GM06990 (cell line): ENCODE measurements around the gene RNF141.

ENCODE experiments used
- DNase-seq: peaks from one replicate; pipeline ENCODE4 v3.0.0-alpha.2; 2011; ENCODE audit not compliant: insufficient read length; ENCODE audit errors: extremely low read depth
- H3K27me3 ChIP-seq: replicated peaks from 2 replicates; pipeline ENCODE4 v1.6.0; 2011; ENCODE audit warnings: low read length; ENCODE audit not compliant: control insufficient read depth, insufficient read depth
- H3K36me3 ChIP-seq: 2 replicates; pipeline ENCODE4 v1.5.1; 2011; ENCODE audit warnings: low read length; ENCODE audit not compliant: control insufficient read depth, insufficient read depth
- H3K4me3 ChIP-seq: replicated peaks from 2 replicates; pipeline ENCODE4 v1.5.1; 2011; ENCODE audit warnings: low read depth, mild to moderate bottlenecking, control low read depth, low read length
- CTCF ChIP-seq: IDR thresholded peaks from 2 replicates; pipeline ENCODE4 v1.5.1; 2011; ENCODE audit warnings: low read length, control low read depth, mild to moderate bottlenecking, inconsistent platforms; ENCODE audit not compliant: insufficient read depth, poor library complexity, severe bottlenecking

Gene RNF141

GRCh38 chr11:10538924-10539323 is 2.1 kb downstream of the RNF141 start:
- no peak for TF ChIP-seq CTCF
- Histone ChIP-seq H3K27me3 (no peaks in the 10 kb centered on the region), H3K36me3 (no peaks in the 10 kb centered on the region), H3K4me3 (no peak overlapping the region)
- DNase-seq: no peak

- Histone ChIP-seq H3K27me3 (no peaks in the 10 kb centered on the region), H3K36me3 (no peaks in the 10 kb centered on the region), H3K4me3 (no peak overlapping the region)
- DNase-seq: no peak
- no peak for TF ChIP-seq CTCF
Observed at GRCh38 chr11:10537600-10537999, 3.4 kb downstream of the RNF141 start.

- no peak for DNase-seq
Observed at GRCh38 chr11:10534316-10534715, 6.7 kb downstream of the RNF141 start.

GRCh38 chr11:10533323-10533722 is 7.7 kb downstream of the RNF141 start:
- TF ChIP-seq CTCF: no peak
- Histone ChIP-seq H3K36me3 (no peaks in the 10 kb centered on the region), H3K4me3 (no peak overlapping the region), H3K27me3 (no peaks in the 10 kb centered on the region)
- DNase-seq: no peak

More at GRCh38 chr11:10534316-10534715, 6.7 kb downstream of the RNF141 start:
- H3K4me3 ChIP-seq: no peak overlapping the region
- H3K27me3 ChIP-seq: no peaks in the 10 kb centered on the region
- H3K36me3 ChIP-seq: no peaks in the 10 kb centered on the region
- TF ChIP-seq CTCF: no peak

- Histone ChIP-seq H3K27me3 (no peaks in the 10 kb centered on the region), H3K36me3 (no peaks in the 10 kb centered on the region), H3K4me3 (no peak overlapping the region)
- DNase-seq: no peak
- TF ChIP-seq CTCF: no peak
Observed at GRCh38 chr11:10532526-10532925, 8.5 kb downstream of the RNF141 start.

- H3K36me3 ChIP-seq: no peaks in the 10 kb centered on the region
- DNase-seq: no peak
- no peak for TF ChIP-seq CTCF
Observed at GRCh38 chr11:10529279-10529678, 11.7 kb downstream of the RNF141 start.

More at GRCh38 chr11:10529279-10529678, 11.7 kb downstream of the RNF141 start:
- Histone ChIP-seq H3K27me3 (no peaks in the 10 kb centered on the region), H3K4me3 (no peak overlapping the region)
